AG04450 (cell line): ENCODE results near the gene G6PC3. TPM values are rescaled to one million over a fixed set of nuclear protein-coding genes. Genes with fewer than 3 reads are reported as not detected.
A peak's percentile ranks its signal among the peaks of the same experiment; 100 is the strongest.

Source experiments
- CTCF ChIA-PET: fragments of 300-600, 350-600 bp; formaldehyde crosslinking; extraction: SDS; loops from one replicate; lab custom pipeline; 2022; ENCODE audit warnings: antibody characterized with exemption, inconsistent platforms; lab: Charles Lee
- POLR2A ChIA-PET: fragments of 350-600 bp; formaldehyde crosslinking; extraction: SDS; loops from one replicate; lab custom pipeline; 2021; ENCODE audit warnings: antibody characterized with exemption, inconsistent platforms; lab: Yijun Ruan, JAX
- DNase-seq: peaks from one replicate; pipeline ENCODE4 v3.0.0-alpha.2; 2011; ENCODE audit warnings: low read depth, low spot score
- H3K27ac ChIP-seq: one replicate; pipeline ENCODE4 v1.5.1; 2012; ENCODE audit warnings: low read depth, low read length, control low read depth
- H3K27me3 ChIP-seq: one replicate; pipeline ENCODE4 v1.6.0; 2012; ENCODE audit warnings: low read length; ENCODE audit not compliant: control insufficient read depth, insufficient read depth
- H3K4me3 ChIP-seq: 2 replicates; pipeline ENCODE4 v1.5.1; 2011; ENCODE audit warnings: mild to moderate bottlenecking, low read depth, low read length, control low read depth
- H3K9me3 ChIP-seq: 2 replicates; pipeline ENCODE4 v1.5.1; 2012; ENCODE audit warnings: low read length; ENCODE audit not compliant: control insufficient read depth, insufficient read depth
- polyA plus RNA-seq: library from polyadenylated mRNA; depleted of rRNA; stranded (reverse); fragments of >200 nt; gene quantifications from 2 replicates; pipeline ENCODE4 v1.2.3, GENCODE V29; 2011
- TF ChIP-seq, protein P1 (sequence below): IDR thresholded peaks from 2 replicates; pipeline ENCODE4 v1.5.1; 2011; ENCODE audit warnings: low read depth, low read length, control low read depth, inconsistent platforms

Gene G6PC3
- polyA plus RNA-seq, 1 experiment: 69.8 TPM

GRCh38 chr17:44085908-44086307 is 15.4 kb downstream of the G6PC3 start:
- ChIA-PET POLR2A (interaction anchor here (1.0 to 2.3 kb wide), 4 partner anchors 10 to 83 kb away, joined by 3 to 14 read pairs (median 4); no protein-coding TSS in a partner anchor), CTCF (no interaction called here)
- TF ChIP-seq, protein P1, sequence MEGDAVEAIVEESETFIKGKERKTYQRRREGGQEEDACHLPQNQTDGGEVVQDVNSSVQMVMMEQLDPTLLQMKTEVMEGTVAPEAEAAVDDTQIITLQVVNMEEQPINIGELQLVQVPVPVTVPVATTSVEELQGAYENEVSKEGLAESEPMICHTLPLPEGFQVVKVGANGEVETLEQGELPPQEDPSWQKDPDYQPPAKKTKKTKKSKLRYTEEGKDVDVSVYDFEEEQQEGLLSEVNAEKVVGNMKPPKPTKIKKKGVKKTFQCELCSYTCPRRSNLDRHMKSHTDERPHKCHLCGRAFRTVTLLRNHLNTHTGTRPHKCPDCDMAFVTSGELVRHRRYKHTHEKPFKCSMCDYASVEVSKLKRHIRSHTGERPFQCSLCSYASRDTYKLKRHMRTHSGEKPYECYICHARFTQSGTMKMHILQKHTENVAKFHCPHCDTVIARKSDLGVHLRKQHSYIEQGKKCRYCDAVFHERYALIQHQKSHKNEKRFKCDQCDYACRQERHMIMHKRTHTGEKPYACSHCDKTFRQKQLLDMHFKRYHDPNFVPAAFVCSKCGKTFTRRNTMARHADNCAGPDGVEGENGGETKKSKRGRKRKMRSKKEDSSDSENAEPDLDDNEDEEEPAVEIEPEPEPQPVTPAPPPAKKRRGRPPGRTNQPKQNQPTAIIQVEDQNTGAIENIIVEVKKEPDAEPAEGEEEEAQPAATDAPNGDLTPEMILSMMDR: no peak
- Histone ChIP-seq H3K27me3 (no peaks in the 10 kb centered on the region), H3K27ac (peak overlapping the region; percentile 78), H3K4me3 (no peak overlapping the region), H3K9me3 (no peaks in the 10 kb centered on the region)
- no peak for DNase-seq

- no peaks in the 10 kb centered on the region for H3K27me3 ChIP-seq
- TF ChIP-seq, protein P1: no peak
- POLR2A ChIA-PET: interaction anchor here (0.6 to 2.3 kb wide), 11 partner anchors 9 to 245 kb away, joined by 3 to 14 read pairs (median 4); partner anchors contain the start of genes G6PC3 and HDAC5
- no peaks in the 10 kb centered on the region for H3K9me3 ChIP-seq
- H3K4me3 ChIP-seq: no peak overlapping the region; the same call in 1 of the 2 replicates
- CTCF ChIA-PET: interaction anchor here (0.6 to 1.4 kb wide), 3 partner anchors 26 to 46 kb away, joined by 3 to 10 read pairs (median 6); no protein-coding TSS in a partner anchor
- H3K27ac ChIP-seq: peak overlapping the region; percentile 81
- peak; percentile 75 for DNase-seq
These were observed 16.1 kb downstream of the G6PC3 start for GRCh38 chr17:44086364-44087311.

DNA sequence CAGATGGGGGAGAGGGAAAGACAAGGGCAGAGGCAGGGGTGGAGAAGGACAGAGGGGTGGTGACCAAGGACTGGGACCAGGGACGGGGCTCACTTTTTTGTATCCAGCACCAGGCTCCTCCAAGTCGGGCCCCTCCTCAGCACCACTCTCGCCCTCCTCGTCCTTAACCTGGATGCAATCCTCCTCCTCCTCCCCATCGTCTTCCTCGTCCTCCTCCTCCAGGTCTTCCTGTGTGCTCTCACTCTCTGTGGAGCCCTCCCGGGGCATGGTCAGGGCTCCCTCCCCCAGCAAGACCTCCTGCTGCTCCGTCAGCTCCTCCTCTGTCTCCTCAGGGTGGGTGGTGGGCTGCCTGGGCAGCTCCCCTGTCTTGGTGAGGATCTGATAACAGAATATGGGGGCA is 16.8 kb downstream of the G6PC3 start:
- CTCF ChIA-PET: interaction anchor here (0.8 to 1.4 kb wide), 2 partner anchors 27 to 29 kb away, joined by 3 to 10 read pairs; no protein-coding TSS in a partner anchor
- Histone ChIP-seq H3K4me3 (no peak overlapping the region; the same call in 1 of the 2 replicates), H3K9me3 (no peaks in the 10 kb centered on the region), H3K27me3 (no peaks in the 10 kb centered on the region), H3K27ac (peak overlapping the region; percentile 81)
- no peak for DNase-seq
- POLR2A ChIA-PET: interaction anchor here (0.7 to 2.3 kb wide), 7 partner anchors 8 to 36 kb away, joined by 3 to 14 read pairs (median 4); partner anchors contain the start of genes G6PC3 and HDAC5
- TF ChIP-seq, protein P1: no peak

DNA sequence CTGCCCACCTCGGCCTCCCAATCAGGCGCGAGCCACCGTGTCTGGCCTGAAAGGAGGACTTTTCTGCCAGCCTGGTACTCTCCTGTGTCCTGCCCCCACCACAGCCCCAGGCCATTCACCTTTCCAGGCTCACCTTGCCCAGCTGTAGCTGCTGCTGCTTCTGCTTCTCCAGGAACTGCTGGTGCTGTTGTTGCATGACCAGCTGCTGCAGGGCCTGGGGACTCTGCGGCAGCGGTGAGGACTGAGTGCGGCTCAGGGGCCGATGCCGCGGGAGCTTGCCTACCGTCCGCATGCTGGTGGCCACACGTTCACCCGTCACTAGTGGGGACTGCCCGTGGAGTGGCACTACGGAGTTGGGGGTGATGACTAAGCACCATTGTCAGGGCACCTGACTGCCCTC is 17.7 kb downstream of the G6PC3 start:
- H3K27me3 ChIP-seq: no peaks in the 10 kb centered on the region
- H3K27ac ChIP-seq: no peak overlapping the region
- no peak overlapping the region for H3K4me3 ChIP-seq
- TF ChIP-seq, protein P1: no peak
- DNase-seq: no peak
- ChIA-PET CTCF (no interaction called here), POLR2A (no interaction called here)
- no peaks in the 10 kb centered on the region for H3K9me3 ChIP-seq
